HepG2 (cell line): ENCODE results near the gene ADAMTS12. TPM values are rescaled to one million over a fixed set of nuclear protein-coding genes. Genes with fewer than 3 reads are reported as not detected.

Experiments used
- ATAC-seq: fragments of 200-7000 bp; cut with Tn5 transposase; 3 replicates; pipeline ENCODE4 v1.9.1; 2020; ENCODE audit warnings: mild to moderate bottlenecking, moderate library complexity
- BruUV-seq: library from RNA; stranded (reverse); fragments of 400-500 nt; replicated peaks from 2 replicates; lab custom pipeline; 2021; lab: Mats Ljungman, UMichigan
- CTCF ChIA-PET: fragments of 300-600 bp; formaldehyde crosslinking; extraction: SDS; loops from one replicate; lab custom pipeline; 2021; ENCODE audit warnings: low total read pairs, inconsistent platforms, low intra/inter-chr PET ratio; lab: Yijun Ruan, JAX
- POLR2A ChIA-PET: fragments of 350-600 bp; sonication (Branson Sonifier 250); formaldehyde crosslinking; loops from one replicate; lab custom pipeline; 2020; ENCODE audit warnings: antibody characterized with exemption, inconsistent platforms; lab: Yijun Ruan, JAX
- DNase-seq: peaks from one replicate; pipeline ENCODE4 v3.0.0-alpha.2; 2015; ENCODE audit warnings: low spot score
- FAIRE-seq: peaks from 3 replicates; lab custom pipeline; 2011; peaks lifted over from hg19 to GRCh38; lab: Jason Lieb, UNC
- H2AFZ ChIP-seq: one replicate; pipeline ENCODE4 v1.6.1; 2011; ENCODE audit warnings: low read length, inconsistent platforms
- H3K27ac ChIP-seq: fragments of 300-600 bp; 3 replicates; pipeline ENCODE4 v1.8.0; 2011; ENCODE audit warnings: mixed run types, mild to moderate bottlenecking, mixed read lengths, low read length, inconsistent platforms; ENCODE audit not compliant: insufficient read depth; ENCODE audit errors: extremely low read length
- H3K27me3 ChIP-seq, 2 experiments: fragments of 200-600 bp in 1 of 2; 2 replicates in 1 of 2; 3 replicates in 1 of 2; pipeline versions ENCODE4 v1.6.0 to v1.8.0; 2011; ENCODE audit warnings: low read length in 2 of 2, mild to moderate bottlenecking in 2 of 2, moderate library complexity in 2 of 2, inconsistent platforms in 1 of 2; ENCODE audit not compliant: insufficient read depth in 2 of 2, control insufficient read depth in 1 of 2
- H3K36me3 ChIP-seq, 2 experiments: fragments of 200-600 bp in 1 of 2; replicated peaks in 1 of 2; 2 replicates in 1 of 2; 3 replicates in 1 of 2; pipeline versions ENCODE4 v1.5.1 to v1.8.0; 2011; ENCODE audit warnings: low read length in 2 of 2, inconsistent platforms in 1 of 2; ENCODE audit not compliant: insufficient read depth in 2 of 2, control insufficient read depth in 1 of 2
- H3K4me1 ChIP-seq: 2 replicates; pipeline ENCODE4 v1.5.1; 2012; ENCODE audit warnings: low read length, inconsistent platforms; ENCODE audit not compliant: insufficient read depth
- H3K4me2 ChIP-seq: 2 replicates; pipeline ENCODE4 v1.6.0; 2011; ENCODE audit warnings: low read depth, low read length, inconsistent platforms
- H3K4me3 ChIP-seq, 3 experiments: fragments of 200-600 bp in 1 of 3; sonication (generic), shearing (Covaris generic) in 1 of 3; replicated peaks in 1 of 3; 2 replicates each; pipeline ENCODE4 v1.5.1; 2011 to 2016; ENCODE audit warnings: low read length in 3 of 3, inconsistent platforms in 2 of 3, low read depth in 2 of 3, mild to moderate bottlenecking in 2 of 3, control low read depth in 1 of 3, mixed read lengths in 1 of 3; ENCODE audit not compliant: insufficient read depth in 1 of 3
- H3K79me2 ChIP-seq: one replicate; pipeline ENCODE4 v1.6.1; 2011; ENCODE audit warnings: low read length, inconsistent platforms; ENCODE audit not compliant: insufficient read depth
- H3K9ac ChIP-seq: 2 replicates; pipeline ENCODE4 v1.6.0; 2011; ENCODE audit warnings: mild to moderate bottlenecking, low read depth, low read length, inconsistent platforms; ENCODE audit not compliant: insufficient read depth
- H3K9me3 ChIP-seq: 2 replicates; pipeline ENCODE4 v1.5.1; 2012; ENCODE audit warnings: mild to moderate bottlenecking, low read length
- H4K20me1 ChIP-seq: 2 replicates; pipeline ENCODE4 v1.6.0; 2011; ENCODE audit warnings: inconsistent platforms, mild to moderate bottlenecking, low read length, moderate library complexity; ENCODE audit not compliant: insufficient read depth
- ATF5 ChIP-seq: sonication (generic); formaldehyde crosslinking; IDR thresholded peaks from 2 replicates; pipeline ENCODE4 v1.4.0; 2020; ENCODE audit warnings: mild to moderate bottlenecking, low read depth, missing genetic modification reagents
- CREM ChIP-seq, 2 experiments: sonication (generic) in 1 of 2; formaldehyde crosslinking in 1 of 2; IDR thresholded peaks; 2 replicates each; pipeline versions ENCODE4 v1.4.0 to v1.6.1; 2016 to 2020; ENCODE audit warnings: antibody characterized with exemption in 1 of 2, mild to moderate bottlenecking in 1 of 2, missing genetic modification reagents in 1 of 2
- ELF4 ChIP-seq: sonication (generic); formaldehyde crosslinking; IDR thresholded peaks from 2 replicates; pipeline ENCODE4 v1.5.0; 2020; ENCODE audit warnings: missing genetic modification reagents, mild to moderate bottlenecking, moderate library complexity, borderline replicate concordance
- ETV6 ChIP-seq: sonication (generic); formaldehyde crosslinking; conservative IDR thresholded peaks from 2 replicates; pipeline ENCODE4 v1.4.0; 2020; ENCODE audit warnings: missing genetic modification reagents
- MTF1 ChIP-seq: sonication (generic); formaldehyde crosslinking; IDR thresholded peaks from 2 replicates; pipeline ENCODE4 v1.5.0; 2020; ENCODE audit warnings: missing genetic modification reagents
- PRMT3 ChIP-seq: sonication (generic); formaldehyde crosslinking; IDR thresholded peaks from 2 replicates; pipeline ENCODE4 v1.8.1; 2022; ENCODE audit warnings: low read depth, mild to moderate bottlenecking, moderate library complexity, missing genetic modification reagents, borderline replicate concordance
- SRSF4 ChIP-seq: fragments of 200-400 bp; formaldehyde crosslinking; IDR thresholded peaks from one replicate; pipeline ENCODE4 v1.6.1; 2018; ENCODE audit warnings: mild to moderate bottlenecking, low read depth, low read length, moderate library complexity; ENCODE audit not compliant: poor library complexity, severe bottlenecking
- USF2 ChIP-seq, 2 experiments: sonication (generic) in 1 of 2; formaldehyde crosslinking in 1 of 2; IDR thresholded peaks; 2 replicates each; pipeline versions ENCODE4 v1.5.1 to v1.6.1; 2011 to 2020; ENCODE audit warnings: borderline replicate concordance in 1 of 2, low read depth in 1 of 2, low read length in 1 of 2, mild to moderate bottlenecking in 1 of 2, missing genetic modification reagents in 1 of 2, moderate library complexity in 1 of 2
- ZBTB2 ChIP-seq: sonication (generic); formaldehyde crosslinking; IDR thresholded peaks from 2 replicates; pipeline ENCODE4 v1.8.0; 2022; ENCODE audit warnings: low read depth, missing genetic modification reagents
- ZBTB7A ChIP-seq: sonication (generic); formaldehyde crosslinking; IDR thresholded peaks from 2 replicates; pipeline ENCODE4 v1.8.0; 2022; ENCODE audit warnings: mild to moderate bottlenecking, missing genetic modification reagents
- ZNF337 ChIP-seq: sonication (generic); formaldehyde crosslinking; IDR thresholded peaks from 2 replicates; pipeline ENCODE4 v1.5.1; 2020; ENCODE audit warnings: missing genetic modification reagents, low read depth, mild to moderate bottlenecking, borderline replicate concordance
- ZNF549 ChIP-seq: sonication (generic); formaldehyde crosslinking; IDR thresholded peaks from 2 replicates; pipeline ENCODE4 v1.5.0; 2020; ENCODE audit warnings: missing genetic modification reagents
- ZNF737 ChIP-seq: sonication (generic); formaldehyde crosslinking; IDR thresholded peaks from 2 replicates; pipeline ENCODE4 v1.5.0; 2020; ENCODE audit warnings: missing genetic modification reagents, mild to moderate bottlenecking, borderline replicate concordance
- ZNF883 ChIP-seq: sonication (generic); formaldehyde crosslinking; IDR thresholded peaks from 2 replicates; pipeline ENCODE4 v1.5.1; 2020; ENCODE audit warnings: mild to moderate bottlenecking, missing genetic modification reagents; ENCODE audit errors: not compliant biosample characterization
- WGBS: methylation state at CpG from one replicate; pipeline ENCODE4 v1.1.6; 2017; ENCODE audit warnings: low lambda C conversion rate; 5-methylcytosine and 5-hydroxymethylcytosine counted together
- in situ Hi-C: cut with HindIII; loops from 2 replicates; pipeline ENCODE4 v1.10.0; 2017; ENCODE audit warnings: low pct_unique_long_range_greater_than_20kb; ENCODE audit not compliant: extremely low pct_ligation_motif_present
- intact Hi-C: fragments of 100-400 bp; cut with micrococcal nuclease; formaldehyde crosslinking; loops from one replicate; pipeline ENCODE4 v1.10.0; 2022; ENCODE audit not compliant: unreplicated experiment
- polyA plus RNA-seq, 8 experiments: library from polyadenylated mRNA; depleted of rRNA in 3 of 8; stranded (reverse) in 7 of 8; unstranded in 1 of 8; fragments of >200 nt; fragmentation: Illumina TruSeq in 4 of 8; extraction: Trizol in 4 of 8; gene quantifications; 2 replicates each; pipeline versions ENCODE4 v1.2.1 to v1.2.3, GENCODE V29; 2011 to 2016; ENCODE audit warnings: low read depth in 4 of 8, missing spikeins in 1 of 8, mixed read lengths in 1 of 8; ENCODE audit not compliant: insufficient read depth in 1 of 8
- total RNA-seq, 5 experiments: library from RNA; depleted of rRNA; stranded (reverse); fragments of >200 nt; fragmentation: Illumina TruSeq; extraction: Trizol; gene quantifications; 2 replicates each; pipeline ENCODE4 v1.2.3, GENCODE V29; 2016; ENCODE audit warnings: low read depth in 1 of 5

ADAMTS12 gene
- total and polyA plus RNA-seq, 2 of the 13 experiments (the other 11 are each of a cell fraction or from before 2014, with no cell fraction given), result 0.03 TPM; not detected in 1

GRCh38 chr5:33531037-33531298 is 360.8 kb downstream of the ADAMTS12 start:
- TF ChIP-seq ZBTB7A (no peak), ZNF337 (CRISPR knock-in tag) (no peak), CREM (IDR thresholded peaks at IDR 0.05) (no peak), CREM (CRISPR knock-in tag; IDR thresholded peaks at IDR 0.05) (no peak), MTF1 (CRISPR knock-in tag) (no peak), ZNF737 (CRISPR knock-in tag) (no peak), USF2 (IDR thresholded peaks at IDR 0.05; ENCODE audit: low read depth, low read length) (no peak), USF2 (CRISPR knock-in tag; IDR thresholded peaks at IDR 0.05; ENCODE audit: borderline replicate concordance) (no peak), ETV6 (CRISPR knock-in tag) (no peak), ZBTB2 (CRISPR knock-in tag) (no peak), SRSF4 (no peak), ELF4 (CRISPR knock-in tag) (no peak), ATF5 (CRISPR knock-in tag) (no peak), ZNF549 (CRISPR knock-in tag) (no peak), ZNF883 (no peak), PRMT3 (no peak)
- TF ChIP-seq, all 625 proteins: peak for 0
- no peaks in the 10 kb centered on the region for H3K27me3 ChIP-seq
- no peak overlapping the region for H3K4me3 ChIP-seq
- no peak overlapping the region for H3K27ac ChIP-seq
- intact Hi-C loops (no loop called here), in situ Hi-C loops (no loop called here)
- CTCF ChIA-PET, result no interaction called here
- no peaks in the 10 kb centered on the region for H3K79me2 ChIP-seq
- no peak overlapping the region for H3K9ac ChIP-seq
- FAIRE-seq, result no peak
- no peak for ATAC-seq
- H3K4me2 ChIP-seq, result no peak overlapping the region
- H2AFZ ChIP-seq, result no peak overlapping the region
- BruUV-seq, result no TSS peak
- WGBS, result 31% methylated on average over 3 of the region's 3 CpGs
- no peaks in the 10 kb centered on the region for H3K9me3 ChIP-seq
- no peaks in the 10 kb centered on the region for H3K4me1 ChIP-seq
- no peaks in the 10 kb centered on the region for H3K36me3 ChIP-seq
- DNase-seq, result no peak
- no peaks in the 10 kb centered on the region for H4K20me1 ChIP-seq
- POLR2A ChIA-PET, result no interaction called here
